ENCODE measurements around the gene SLC15A1. TPM values are rescaled to one million over a fixed set of nuclear protein-coding genes. Genes with fewer than 3 reads are reported as not detected.

SLC15A1 gene
- polyA plus RNA-seq, 2 of the 4 experiments (the other 2 are of a cell fraction): 0.04 to 0.09 TPM

DNA sequence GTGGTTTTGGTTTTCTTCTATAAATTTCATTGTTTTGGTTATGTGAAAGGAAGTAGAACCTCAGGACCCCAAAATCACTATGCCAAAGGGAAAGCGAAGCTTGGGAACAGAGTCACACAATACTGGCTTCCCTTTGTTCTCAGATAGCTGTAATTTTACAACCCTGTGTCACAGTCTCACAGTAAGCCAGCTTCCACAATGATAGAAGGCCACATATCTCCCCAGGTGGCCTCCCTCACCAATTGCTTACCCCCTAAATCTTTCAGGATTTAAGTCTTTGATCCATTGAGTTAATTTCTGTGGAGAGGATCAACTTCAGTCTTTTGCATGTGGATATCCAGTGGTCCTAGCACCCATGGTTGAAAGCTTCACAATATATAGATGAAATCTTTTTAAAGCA is 58.7 kb downstream of the SLC15A1 start:
- Histone ChIP-seq H3K4me2 (no peak overlapping the region), H3K27ac (no peak overlapping the region), H3K4me1 (no peaks in the 10 kb centered on the region), H3K4me3 (no peak overlapping the region), H3K9me3 (no peaks in the 10 kb centered on the region)
- TF ChIP-seq HOXA7 (CRISPR knock-in tag; IDR thresholded peaks at IDR 0.05): no peak
- no peak for TF ChIP-seq KDM1A (IDR thresholded peaks at IDR 0.05; ENCODE audit: low read depth)
- TF ChIP-seq MYC (IDR thresholded peaks at IDR 0.05; ENCODE audit: borderline replicate concordance, low read length): no peak
- no peak for TF ChIP-seq EP300 (IDR thresholded peaks at IDR 0.05)
- no peak for TF ChIP-seq CEBPB (IDR thresholded peaks at IDR 0.05)
- no peak for TF ChIP-seq FOSL2 (IDR thresholded peaks at IDR 0.05)
- no peak for TF ChIP-seq FOSL2 (CRISPR knock-in tag; IDR thresholded peaks at IDR 0.05)
- TF ChIP-seq, protein P1, sequence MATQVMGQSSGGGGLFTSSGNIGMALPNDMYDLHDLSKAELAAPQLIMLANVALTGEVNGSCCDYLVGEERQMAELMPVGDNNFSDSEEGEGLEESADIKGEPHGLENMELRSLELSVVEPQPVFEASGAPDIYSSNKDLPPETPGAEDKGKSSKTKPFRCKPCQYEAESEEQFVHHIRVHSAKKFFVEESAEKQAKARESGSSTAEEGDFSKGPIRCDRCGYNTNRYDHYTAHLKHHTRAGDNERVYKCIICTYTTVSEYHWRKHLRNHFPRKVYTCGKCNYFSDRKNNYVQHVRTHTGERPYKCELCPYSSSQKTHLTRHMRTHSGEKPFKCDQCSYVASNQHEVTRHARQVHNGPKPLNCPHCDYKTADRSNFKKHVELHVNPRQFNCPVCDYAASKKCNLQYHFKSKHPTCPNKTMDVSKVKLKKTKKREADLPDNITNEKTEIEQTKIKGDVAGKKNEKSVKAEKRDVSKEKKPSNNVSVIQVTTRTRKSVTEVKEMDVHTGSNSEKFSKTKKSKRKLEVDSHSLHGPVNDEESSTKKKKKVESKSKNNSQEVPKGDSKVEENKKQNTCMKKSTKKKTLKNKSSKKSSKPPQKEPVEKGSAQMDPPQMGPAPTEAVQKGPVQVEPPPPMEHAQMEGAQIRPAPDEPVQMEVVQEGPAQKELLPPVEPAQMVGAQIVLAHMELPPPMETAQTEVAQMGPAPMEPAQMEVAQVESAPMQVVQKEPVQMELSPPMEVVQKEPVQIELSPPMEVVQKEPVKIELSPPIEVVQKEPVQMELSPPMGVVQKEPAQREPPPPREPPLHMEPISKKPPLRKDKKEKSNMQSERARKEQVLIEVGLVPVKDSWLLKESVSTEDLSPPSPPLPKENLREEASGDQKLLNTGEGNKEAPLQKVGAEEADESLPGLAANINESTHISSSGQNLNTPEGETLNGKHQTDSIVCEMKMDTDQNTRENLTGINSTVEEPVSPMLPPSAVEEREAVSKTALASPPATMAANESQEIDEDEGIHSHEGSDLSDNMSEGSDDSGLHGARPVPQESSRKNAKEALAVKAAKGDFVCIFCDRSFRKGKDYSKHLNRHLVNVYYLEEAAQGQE (IDR thresholded peaks at IDR 0.05): no peak
- TF ChIP-seq CHD4 (IDR thresholded peaks at IDR 0.05; ENCODE audit: borderline replicate concordance): no peak
- TF ChIP-seq CBX8 (IDR thresholded peaks at IDR 0.05): no peak
- TF ChIP-seq ZSCAN20 (CRISPR knock-in tag; IDR thresholded peaks at IDR 0.05): no peak
- no peak for TF ChIP-seq HOXB13 (CRISPR knock-in tag; IDR thresholded peaks at IDR 0.05; ENCODE audit: low read depth)
- TF ChIP-seq HOXB5 (CRISPR knock-in tag; IDR thresholded peaks at IDR 0.05): no peak
- no peak for TF ChIP-seq BHLHE40 (IDR thresholded peaks at IDR 0.05; ENCODE audit: low read depth, low read length)
- TF ChIP-seq JUNB (IDR thresholded peaks at IDR 0.05): no peak
- no peak for TF ChIP-seq RNF2 (IDR thresholded peaks at IDR 0.05; ENCODE audit: borderline replicate concordance, low read depth)
- POLR2A ChIA-PET: no interaction called here
- DNase-seq (ENCODE audit: low read depth in 1 of 2, low spot score in 1 of 2) (no peak), FAIRE-seq (no peak), ATAC-seq (no peak)
- CTCF ChIA-PET: no interaction called here
- 44% methylated on average over 1 of the region's 1 CpG for WGBS (ENCODE audit: missing lambda C conversion rate)

DNA sequence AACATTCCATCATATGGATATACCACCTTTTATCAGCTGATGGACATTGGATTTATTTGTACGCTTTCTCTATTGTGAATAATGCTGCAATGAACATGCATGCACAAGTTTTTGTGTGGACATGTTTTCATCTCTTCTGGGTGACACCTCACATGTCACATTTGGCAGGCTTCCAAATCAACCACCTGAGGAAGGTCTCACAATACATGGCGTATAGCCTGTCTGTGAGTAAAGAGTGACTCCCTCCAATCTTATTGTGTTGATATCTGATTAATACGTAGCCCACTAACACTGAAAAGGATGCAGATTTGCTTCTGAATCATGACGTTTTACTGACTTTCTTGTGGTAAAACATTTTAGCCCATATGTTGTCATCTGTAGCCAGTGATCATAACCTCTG is 61.1 kb downstream of the SLC15A1 start:
- Histone ChIP-seq H3K4me2 (no peak overlapping the region), H3K4me3 (no peak overlapping the region), H3K4me1 (no peaks in the 10 kb centered on the region), H3K27ac (no peak overlapping the region), H3K9me3 (no peaks in the 10 kb centered on the region)
- ATAC-seq (no peak), FAIRE-seq (no peak), DNase-seq (ENCODE audit: low read depth in 1 of 2, low spot score in 1 of 2) (no peak)
- ChIA-PET CTCF (no interaction called here), POLR2A (no interaction called here)
- 89% methylated on average over 4 of the region's 4 CpGs for WGBS (ENCODE audit: missing lambda C conversion rate)
- TF ChIP-seq FOSB (CRISPR knock-in tag; IDR thresholded peaks at IDR 0.05) (no peak), ZC3H11A (IDR thresholded peaks at IDR 0.05) (no peak), NFE2L2 (conservative IDR thresholded peaks at IDR 0.05; ENCODE audit: low read length) (no peak), NR3C1 (IDR thresholded peaks at IDR 0.05) (no peak), EP300 (IDR thresholded peaks at IDR 0.05) (no peak), CBX8 (IDR thresholded peaks at IDR 0.05) (no peak), ESRRA (IDR thresholded peaks at IDR 0.05; ENCODE audit: borderline replicate concordance, low read length) (no peak), TFCP2L1 (CRISPR knock-in tag; IDR thresholded peaks at IDR 0.05) (no peak)
- TF ChIP-seq, protein P2, sequence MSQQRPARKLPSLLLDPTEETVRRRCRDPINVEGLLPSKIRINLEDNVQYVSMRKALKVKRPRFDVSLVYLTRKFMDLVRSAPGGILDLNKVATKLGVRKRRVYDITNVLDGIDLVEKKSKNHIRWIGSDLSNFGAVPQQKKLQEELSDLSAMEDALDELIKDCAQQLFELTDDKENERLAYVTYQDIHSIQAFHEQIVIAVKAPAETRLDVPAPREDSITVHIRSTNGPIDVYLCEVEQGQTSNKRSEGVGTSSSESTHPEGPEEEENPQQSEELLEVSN (IDR thresholded peaks at IDR 0.05; ENCODE audit: borderline replicate concordance, low read depth): no peak
- TF ChIP-seq, protein P3, sequence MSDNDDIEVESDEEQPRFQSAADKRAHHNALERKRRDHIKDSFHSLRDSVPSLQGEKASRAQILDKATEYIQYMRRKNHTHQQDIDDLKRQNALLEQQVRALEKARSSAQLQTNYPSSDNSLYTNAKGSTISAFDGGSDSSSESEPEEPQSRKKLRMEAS (IDR thresholded peaks at IDR 0.05): no peak
- TF ChIP-seq, protein P4, sequence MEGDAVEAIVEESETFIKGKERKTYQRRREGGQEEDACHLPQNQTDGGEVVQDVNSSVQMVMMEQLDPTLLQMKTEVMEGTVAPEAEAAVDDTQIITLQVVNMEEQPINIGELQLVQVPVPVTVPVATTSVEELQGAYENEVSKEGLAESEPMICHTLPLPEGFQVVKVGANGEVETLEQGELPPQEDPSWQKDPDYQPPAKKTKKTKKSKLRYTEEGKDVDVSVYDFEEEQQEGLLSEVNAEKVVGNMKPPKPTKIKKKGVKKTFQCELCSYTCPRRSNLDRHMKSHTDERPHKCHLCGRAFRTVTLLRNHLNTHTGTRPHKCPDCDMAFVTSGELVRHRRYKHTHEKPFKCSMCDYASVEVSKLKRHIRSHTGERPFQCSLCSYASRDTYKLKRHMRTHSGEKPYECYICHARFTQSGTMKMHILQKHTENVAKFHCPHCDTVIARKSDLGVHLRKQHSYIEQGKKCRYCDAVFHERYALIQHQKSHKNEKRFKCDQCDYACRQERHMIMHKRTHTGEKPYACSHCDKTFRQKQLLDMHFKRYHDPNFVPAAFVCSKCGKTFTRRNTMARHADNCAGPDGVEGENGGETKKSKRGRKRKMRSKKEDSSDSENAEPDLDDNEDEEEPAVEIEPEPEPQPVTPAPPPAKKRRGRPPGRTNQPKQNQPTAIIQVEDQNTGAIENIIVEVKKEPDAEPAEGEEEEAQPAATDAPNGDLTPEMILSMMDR (IDR thresholded peaks at IDR 0.05): no peak
- TF ChIP-seq, protein P5, sequence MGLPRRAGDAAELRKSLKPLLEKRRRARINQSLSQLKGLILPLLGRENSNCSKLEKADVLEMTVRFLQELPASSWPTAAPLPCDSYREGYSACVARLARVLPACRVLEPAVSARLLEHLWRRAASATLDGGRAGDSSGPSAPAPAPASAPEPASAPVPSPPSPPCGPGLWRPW (IDR thresholded peaks at IDR 0.05): no peak

Measured in A549 (cell line).